ENCODE results near the gene WWOX. TPM values are rescaled to one million over a fixed set of nuclear protein-coding genes. Genes with fewer than 3 reads are reported as not detected.

WWOX gene
- total and polyA plus RNA-seq, 3 experiments from 2014 or later, result 17.2 to 18.6 (median 18.2) TPM

DNA sequence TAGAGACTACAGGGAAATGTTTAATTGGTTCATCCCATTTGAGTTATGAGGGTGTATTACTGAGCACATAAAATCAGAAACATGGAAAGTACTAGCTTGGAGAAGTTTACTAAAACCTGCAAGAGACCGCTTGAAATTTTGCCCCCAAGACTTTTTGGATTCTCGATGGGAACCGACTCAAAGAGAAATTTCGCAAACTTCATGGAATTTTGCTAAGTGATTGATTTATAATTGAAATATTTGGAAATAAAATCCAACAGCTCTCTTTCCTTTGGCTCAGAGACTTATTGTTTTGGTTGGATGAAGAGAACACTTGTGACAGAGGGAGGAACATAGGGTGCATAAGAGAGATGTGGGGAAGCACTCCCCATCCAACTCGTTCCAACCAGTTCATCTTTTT, 574.4 kb downstream of the WWOX start:
- Mint-ChIP-seq H3K27ac (no peak overlapping the region), H3K9me3 (no peaks in the 10 kb centered on the region), H3K27me3 (peaks cover 0 to 4% of the 10 kb centered on the region in 2 donors), H3K4me1 (peaks cover 0 to 5% (median 0%) of the 10 kb centered on the region in 3 donors), H3K36me3 (no peaks in the 10 kb centered on the region), H3K4me3 (no peak overlapping the region)
- ChIA-PET POLR2A (no interaction called here), CTCF (no interaction called here)
- no peak for DNase-seq
- Histone ChIP-seq H3K27me3 (ENCODE audit: insufficient read depth, low read length, poor library complexity, severe bottlenecking) (no peaks in the 10 kb centered on the region), H3K36me3 (ENCODE audit: insufficient read depth, low read length) (no peaks in the 10 kb centered on the region), H3K27ac (ENCODE audit: low read depth, low read length) (no peak overlapping the region), H3K4me3 (ENCODE audit: low read length) (no peak overlapping the region), H3K9me3 (ENCODE audit: low read length) (no peaks in the 10 kb centered on the region), H3K4me1 (ENCODE audit: insufficient read depth, low read length) (no peaks in the 10 kb centered on the region)

GRCh38 chr16:78675312-78675711, 575.9 kb downstream of the WWOX start:
- H3K4me1 ChIP-seq (ENCODE audit: insufficient read depth, low read length), result no peaks in the 10 kb centered on the region
- peaks cover 0 to 4% of the 10 kb centered on the region in 2 donors for H3K27me3 Mint-ChIP-seq
- no peaks in the 10 kb centered on the region for H3K9me3 ChIP-seq (ENCODE audit: low read length)
- ChIA-PET POLR2A (no interaction called here), CTCF (no interaction called here)
- no peak overlapping the region for H3K4me3 ChIP-seq (ENCODE audit: low read length)
- no peak overlapping the region for H3K4me3 Mint-ChIP-seq
- no peak for DNase-seq
- H3K27ac ChIP-seq (ENCODE audit: low read depth, low read length), result no peak overlapping the region
- H3K9me3 Mint-ChIP-seq, result no peaks in the 10 kb centered on the region
- H3K27ac Mint-ChIP-seq, result no peak overlapping the region
- H3K36me3 Mint-ChIP-seq, result no peaks in the 10 kb centered on the region
- H3K4me1 Mint-ChIP-seq, result peaks cover 0 to 5% (median 0%) of the 10 kb centered on the region in 3 donors
- no peaks in the 10 kb centered on the region for H3K36me3 ChIP-seq (ENCODE audit: insufficient read depth, low read length)
- no peaks in the 10 kb centered on the region for H3K27me3 ChIP-seq (ENCODE audit: insufficient read depth, low read length, poor library complexity, severe bottlenecking)

GRCh38 chr16:78675951-78676792, 576.7 kb downstream of the WWOX start:
- Histone ChIP-seq H3K36me3 (ENCODE audit: insufficient read depth, low read length) (no peaks in the 10 kb centered on the region), H3K9me3 (ENCODE audit: low read length) (no peaks in the 10 kb centered on the region), H3K27me3 (ENCODE audit: insufficient read depth, low read length, poor library complexity, severe bottlenecking) (no peaks in the 10 kb centered on the region), H3K4me1 (ENCODE audit: insufficient read depth, low read length) (no peaks in the 10 kb centered on the region), H3K4me3 (ENCODE audit: low read length) (no peak overlapping the region), H3K27ac (ENCODE audit: low read depth, low read length) (no peak overlapping the region)
- Mint-ChIP-seq H3K27ac (peak overlapping the region in 1 of 8 donors; percentile 15), H3K9me3 (no peaks in the 10 kb centered on the region), H3K27me3 (peaks cover 0 to 4% of the 10 kb centered on the region in 2 donors), H3K4me3 (no peak overlapping the region), H3K36me3 (no peaks in the 10 kb centered on the region), H3K4me1 (peaks cover 0 to 5% (median 0%) of the 10 kb centered on the region in 3 donors)
- POLR2A ChIA-PET, result no interaction called here
- no peak for DNase-seq
- CTCF ChIA-PET, result no interaction called here

- Mint-ChIP-seq H3K27ac (no peak overlapping the region), H3K9me3 (no peaks in the 10 kb centered on the region), H3K4me1 (peaks cover 0 to 5% (median 0%) of the 10 kb centered on the region in 3 donors), H3K27me3 (peaks cover 0 to 4% of the 10 kb centered on the region in 2 donors), H3K36me3 (no peaks in the 10 kb centered on the region), H3K4me3 (no peak overlapping the region)
- Histone ChIP-seq H3K27me3 (ENCODE audit: insufficient read depth, low read length, poor library complexity, severe bottlenecking) (no peaks in the 10 kb centered on the region), H3K27ac (ENCODE audit: low read depth, low read length) (no peak overlapping the region), H3K4me1 (ENCODE audit: insufficient read depth, low read length) (no peaks in the 10 kb centered on the region), H3K36me3 (ENCODE audit: insufficient read depth, low read length) (no peaks in the 10 kb centered on the region), H3K9me3 (ENCODE audit: low read length) (no peaks in the 10 kb centered on the region), H3K4me3 (ENCODE audit: low read length) (no peak overlapping the region)
- ChIA-PET CTCF (no interaction called here), POLR2A (interaction anchor here (0.6 kb wide), 1 partner anchor 319 kb away, joined by 6 read pairs; no protein-coding TSS in a partner anchor)
- no peak for DNase-seq
Observed at GRCh38 chr16:78677181-78677731, 577.8 kb downstream of the WWOX start.

DNA sequence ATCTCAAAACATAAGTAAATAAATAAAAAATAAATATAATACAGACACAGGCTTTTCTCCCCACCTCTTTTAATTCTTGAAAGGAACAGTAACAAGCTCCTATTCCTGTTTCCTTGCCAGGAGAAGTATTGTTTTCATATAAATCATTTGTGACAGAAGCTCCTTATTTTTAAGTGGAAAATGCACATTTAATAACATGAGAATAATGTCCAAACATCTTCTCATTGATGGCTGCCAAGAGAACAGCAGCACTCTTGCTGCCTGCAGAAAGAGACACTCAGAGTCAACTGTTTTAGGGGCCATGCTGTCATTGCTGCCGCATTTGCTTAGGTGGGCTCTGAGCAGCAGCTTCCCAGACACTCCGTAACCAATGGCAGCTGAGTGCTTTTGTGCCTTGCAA, 580.1 kb downstream of the WWOX start:
- Histone ChIP-seq H3K4me3 (ENCODE audit: low read length) (no peak overlapping the region), H3K27ac (ENCODE audit: low read depth, low read length) (no peak overlapping the region), H3K36me3 (ENCODE audit: insufficient read depth, low read length) (no peaks in the 10 kb centered on the region), H3K4me1 (ENCODE audit: insufficient read depth, low read length) (no peaks in the 10 kb centered on the region), H3K27me3 (ENCODE audit: insufficient read depth, low read length, poor library complexity, severe bottlenecking) (no peaks in the 10 kb centered on the region), H3K9me3 (ENCODE audit: low read length) (no peaks in the 10 kb centered on the region)
- Mint-ChIP-seq H3K9me3 (no peaks in the 10 kb centered on the region), H3K27me3 (peaks cover 0 to under 1% of the 10 kb centered on the region in 2 donors), H3K36me3 (no peaks in the 10 kb centered on the region), H3K4me3 (no peak overlapping the region), H3K4me1 (peaks cover 0 to 5% (median 0%) of the 10 kb centered on the region in 3 donors), H3K27ac (peak overlapping the region in 1 of 8 donors; percentile 38)
- ChIA-PET CTCF (no interaction called here), POLR2A (no interaction called here)
- no peak for DNase-seq

DNA sequence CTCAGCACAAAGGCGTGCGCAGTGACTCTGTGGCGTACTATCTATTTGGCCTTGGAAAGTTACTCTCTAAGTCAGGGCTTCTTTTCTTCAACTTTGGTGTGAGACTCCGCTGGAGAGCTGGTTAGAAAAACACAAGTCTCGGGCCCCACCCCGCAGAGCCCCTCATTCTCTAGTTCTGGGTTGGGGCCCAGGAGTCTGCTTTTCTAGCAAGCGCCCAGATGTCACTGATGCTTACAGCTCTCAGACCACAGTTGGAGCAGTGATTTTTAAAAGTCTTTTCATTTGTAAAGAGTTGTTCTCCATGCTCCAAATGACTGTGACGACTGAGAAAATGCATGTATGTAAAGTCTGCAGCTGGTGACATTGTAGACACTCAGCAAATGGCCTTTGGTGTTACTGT, 582.3 kb downstream of the WWOX start:
- Mint-ChIP-seq H3K27me3 (no peaks in the 10 kb centered on the region), H3K36me3 (no peaks in the 10 kb centered on the region), H3K27ac (no peak overlapping the region), H3K4me1 (peaks cover 0 to 5% (median 0%) of the 10 kb centered on the region in 3 donors), H3K9me3 (no peaks in the 10 kb centered on the region), H3K4me3 (no peak overlapping the region)
- Histone ChIP-seq H3K4me3 (ENCODE audit: low read length) (no peak overlapping the region), H3K36me3 (ENCODE audit: insufficient read depth, low read length) (no peaks in the 10 kb centered on the region), H3K27me3 (ENCODE audit: insufficient read depth, low read length, poor library complexity, severe bottlenecking) (no peaks in the 10 kb centered on the region), H3K9me3 (ENCODE audit: low read length) (no peaks in the 10 kb centered on the region), H3K27ac (ENCODE audit: low read depth, low read length) (no peak overlapping the region), H3K4me1 (ENCODE audit: insufficient read depth, low read length) (no peaks in the 10 kb centered on the region)
- DNase-seq, result no peak
- CTCF ChIA-PET, result no interaction called here
- POLR2A ChIA-PET, result no interaction called here

- H3K9me3 ChIP-seq (ENCODE audit: low read length), result no peaks in the 10 kb centered on the region
- Mint-ChIP-seq H3K4me1 (no peaks in the 10 kb centered on the region), H3K36me3 (no peaks in the 10 kb centered on the region), H3K4me3 (no peak overlapping the region), H3K27ac (peak overlapping the region in 1 of 8 donors; percentile 61), H3K27me3 (no peaks in the 10 kb centered on the region), H3K9me3 (no peaks in the 10 kb centered on the region)
- no peak overlapping the region for H3K4me3 ChIP-seq (ENCODE audit: low read length)
- H3K27me3 ChIP-seq (ENCODE audit: insufficient read depth, low read length, poor library complexity, severe bottlenecking), result no peaks in the 10 kb centered on the region
- ChIA-PET POLR2A (no interaction called here), CTCF (no interaction called here)
- H3K27ac ChIP-seq (ENCODE audit: low read depth, low read length), result no peak overlapping the region
- DNase-seq, result no peak
- H3K36me3 ChIP-seq (ENCODE audit: insufficient read depth, low read length), result no peaks in the 10 kb centered on the region
- no peaks in the 10 kb centered on the region for H3K4me1 ChIP-seq (ENCODE audit: insufficient read depth, low read length)
Observed at GRCh38 chr16:78684030-78684611, 584.7 kb downstream of the WWOX start.

DNA sequence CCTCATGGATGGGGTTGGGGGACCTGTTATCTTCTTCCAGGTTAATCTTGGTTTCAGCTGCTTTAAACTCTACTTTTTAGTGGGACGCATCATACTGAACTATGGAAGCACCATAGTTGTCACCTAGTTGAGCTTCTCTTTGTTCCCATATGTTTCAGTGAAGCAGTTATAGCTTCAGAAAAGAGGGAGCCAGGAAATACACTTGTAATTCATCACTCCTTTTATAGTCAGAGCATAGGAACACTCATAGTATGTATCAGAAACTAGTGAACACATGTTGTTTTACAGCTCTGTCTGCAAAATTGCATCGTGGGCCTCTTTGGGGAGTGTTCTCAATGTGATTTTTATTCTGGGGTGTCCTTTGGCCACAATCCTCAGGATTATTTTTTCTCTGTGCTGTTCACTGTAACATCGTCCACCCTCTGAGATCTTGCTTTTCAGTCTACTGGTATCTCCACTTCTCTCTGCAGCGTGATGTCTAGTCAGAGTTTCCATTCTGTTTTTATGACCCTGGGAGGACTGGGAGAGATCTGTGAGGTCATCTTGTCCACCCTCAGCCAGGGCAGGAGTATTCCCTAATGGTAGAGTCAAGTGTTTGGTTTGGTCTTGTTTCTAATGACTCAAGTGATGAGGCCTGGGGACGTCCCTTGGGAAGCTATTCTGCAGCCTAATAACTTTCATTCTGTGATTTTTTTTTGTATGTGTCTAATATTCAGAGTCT, 585.4 kb downstream of the WWOX start:
- Histone ChIP-seq H3K27me3 (ENCODE audit: insufficient read depth, low read length, poor library complexity, severe bottlenecking) (no peaks in the 10 kb centered on the region), H3K36me3 (ENCODE audit: insufficient read depth, low read length) (no peaks in the 10 kb centered on the region), H3K27ac (ENCODE audit: low read depth, low read length) (no peak overlapping the region), H3K4me3 (ENCODE audit: low read length) (no peak overlapping the region), H3K9me3 (ENCODE audit: low read length) (no peaks in the 10 kb centered on the region), H3K4me1 (ENCODE audit: insufficient read depth, low read length) (no peaks in the 10 kb centered on the region)
- Mint-ChIP-seq H3K27ac (no peak overlapping the region), H3K9me3 (no peaks in the 10 kb centered on the region), H3K36me3 (no peaks in the 10 kb centered on the region), H3K4me1 (no peaks in the 10 kb centered on the region), H3K4me3 (no peak overlapping the region), H3K27me3 (no peaks in the 10 kb centered on the region)
- no peak for DNase-seq
- POLR2A ChIA-PET, result no interaction called here
- CTCF ChIA-PET, result no interaction called here
